GM23248 (cell line): Measurements from ENCODE around the gene ABHD16A.

ENCODE experiments used
- EZH2 ChIP-seq: fragments of 200-600 bp; sonication (generic); IDR thresholded peaks from 2 replicates; pipeline ENCODE4 v1.6.1; 2018; ENCODE audit warnings: antibody characterized with exemption, mild to moderate bottlenecking; ENCODE audit not compliant: insufficient read depth, poor library complexity, severe bottlenecking
- EZH2phosphoT487 ChIP-seq: fragments of 200-600 bp; sonication (generic); IDR thresholded peaks from 2 replicates; pipeline ENCODE4 v1.6.1; 2018; ENCODE audit warnings: antibody characterized with exemption, moderate library complexity, mild to moderate bottlenecking, low read depth; ENCODE audit not compliant: insufficient read depth

DNA sequence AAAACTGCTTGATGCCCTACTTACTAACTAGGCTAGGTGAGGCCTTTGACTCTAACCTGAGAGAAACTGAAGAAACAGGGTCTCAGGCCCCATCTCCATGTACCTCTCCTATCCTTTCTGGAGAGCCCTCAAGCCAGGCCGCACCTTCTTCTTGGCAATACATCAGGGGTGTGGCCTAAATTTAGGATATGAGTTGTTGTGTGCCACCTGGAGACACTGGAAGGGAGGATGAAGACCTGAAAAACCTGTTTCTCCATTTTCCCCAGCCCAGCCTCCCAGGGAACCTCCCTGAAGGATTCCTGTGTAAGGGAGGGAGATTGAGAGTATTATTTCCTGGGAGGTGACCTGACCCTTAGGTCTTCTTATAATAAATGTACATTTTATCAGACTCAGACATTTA, 15.1 kb upstream of the ABHD16A start:
- TF ChIP-seq EZH2phosphoT487 (no peak), EZH2 (no peak)
